Stimulated activated CD4-positive, alpha-beta T cell treated with anti-CD3 and anti-CD28 coated beads, Interleukin-2, amount 100 ng/mL, for 24 hours (primary cell): Measurements from ENCODE around the gene CDH2.

Experiments used
- DNase-seq, 2 donors: peaks; one replicate each; pipeline ENCODE4 v3.0.0-alpha.2; 2020

The CDH2 gene

DNA sequence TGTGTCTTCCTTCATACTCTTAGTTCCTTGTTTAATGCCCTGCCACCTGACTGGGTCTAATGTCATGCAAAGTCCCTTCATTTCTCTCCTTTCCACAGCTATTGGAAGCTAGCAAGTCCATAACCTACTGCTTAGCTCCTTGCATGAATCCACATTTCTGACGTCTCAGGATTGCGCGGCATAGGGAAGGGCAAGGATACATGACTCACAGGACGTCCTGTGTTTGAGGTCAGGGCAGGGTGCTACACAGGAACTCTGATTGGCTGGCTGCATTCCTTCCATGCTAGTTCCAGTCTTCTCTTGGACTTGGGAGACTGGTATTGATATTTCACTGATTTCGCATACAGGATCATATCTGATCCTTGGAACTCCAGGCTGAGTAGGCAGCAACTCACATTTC is 137.9 kb downstream of the CDH2 start:
- DNase-seq = no peak

DNA sequence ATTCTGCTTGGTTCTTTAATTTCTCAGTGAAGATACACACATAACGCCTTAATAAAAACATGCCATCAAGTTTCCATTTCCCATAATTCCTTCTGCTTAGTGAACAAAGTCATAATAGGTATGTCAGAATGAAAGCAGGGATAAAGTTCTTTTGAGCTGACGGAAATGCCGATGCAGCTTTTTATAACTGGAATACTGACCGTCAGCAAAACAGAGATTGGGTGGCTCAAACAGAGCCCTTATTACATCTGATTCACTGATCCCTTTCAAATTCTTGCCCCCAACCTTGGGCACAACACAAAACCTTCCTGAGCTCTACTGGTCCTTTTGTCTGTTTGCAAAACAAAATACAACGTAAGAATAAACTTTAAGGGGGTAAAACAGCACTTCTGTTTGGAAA is 140.4 kb downstream of the CDH2 start:
- no peak for DNase-seq

DNA sequence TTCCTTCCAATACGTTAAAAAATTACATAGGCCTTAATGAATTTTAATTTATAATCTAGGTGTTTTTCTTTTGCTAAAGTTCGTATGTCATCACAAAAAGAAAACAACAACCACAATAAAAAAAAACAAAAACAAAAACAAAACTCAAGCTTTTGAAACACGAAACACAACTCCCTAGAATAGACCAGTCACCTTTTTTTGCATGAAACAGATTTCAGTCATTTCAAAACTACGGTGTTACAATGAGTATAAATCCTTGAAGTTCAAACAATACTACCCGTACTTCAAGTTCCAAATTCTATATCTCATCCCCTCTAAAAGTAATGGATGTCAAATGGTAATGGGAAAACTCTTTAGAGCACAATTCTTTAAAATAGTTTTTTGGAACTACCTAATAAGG is 142.4 kb downstream of the CDH2 start:
- DNase-seq = no peak

DNA sequence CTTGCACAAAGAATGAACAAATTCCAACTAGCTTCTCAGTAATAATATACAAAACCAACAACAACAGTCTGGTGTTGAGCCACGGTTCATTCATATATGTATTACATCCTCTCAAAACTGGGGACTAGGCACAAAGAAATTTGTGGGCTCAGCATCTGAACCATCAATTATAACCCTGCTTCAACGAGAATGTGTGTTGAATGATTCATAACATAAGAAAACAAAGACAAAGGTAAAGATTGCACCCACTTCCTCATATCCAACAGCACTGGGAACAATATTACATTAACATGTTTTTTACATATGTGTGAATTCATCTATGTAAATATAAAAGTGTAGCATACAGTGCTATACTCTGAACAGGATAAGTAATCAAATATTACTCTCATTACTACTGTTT is 144.8 kb downstream of the CDH2 start:
- no peak for DNase-seq

DNA sequence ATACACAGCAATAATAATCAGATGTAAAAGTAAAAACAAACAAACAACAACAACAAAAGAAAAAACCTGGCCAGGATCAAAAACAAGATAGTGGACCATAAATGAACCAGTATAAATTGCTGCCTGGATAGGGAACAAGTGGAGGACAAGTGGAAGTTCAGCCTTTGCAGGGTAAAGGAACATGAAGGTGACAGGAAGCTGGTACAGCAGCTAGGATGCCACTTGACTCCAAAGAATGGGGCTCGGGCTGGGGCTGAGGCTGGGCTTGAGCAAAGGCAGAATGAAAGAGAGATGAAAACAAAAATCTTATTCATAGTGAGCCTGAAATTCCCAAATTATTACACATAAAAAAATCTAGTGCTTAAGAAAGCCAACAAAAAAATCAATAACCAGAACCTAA is 146.5 kb downstream of the CDH2 start:
- DNase-seq = no peak

DNA sequence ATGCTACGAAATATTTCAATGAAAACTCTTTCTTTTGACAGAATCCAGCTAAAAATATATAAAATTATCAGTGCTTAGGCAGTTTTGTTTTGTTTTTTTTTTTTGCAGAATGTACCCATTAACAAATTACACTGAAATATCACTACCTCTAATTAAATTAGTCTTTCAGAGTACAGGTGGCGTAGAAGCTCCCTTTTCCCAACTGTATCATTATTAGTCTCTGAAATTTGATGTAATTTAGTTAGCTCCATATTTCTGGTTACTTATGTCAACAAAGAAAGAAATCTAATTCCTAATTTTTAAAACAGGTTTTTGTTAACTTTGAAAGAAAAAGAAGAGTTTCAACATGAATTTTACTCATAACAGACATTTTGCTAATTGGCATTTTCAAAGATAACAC is 149.2 kb downstream of the CDH2 start:
- DNase-seq = no peak

DNA sequence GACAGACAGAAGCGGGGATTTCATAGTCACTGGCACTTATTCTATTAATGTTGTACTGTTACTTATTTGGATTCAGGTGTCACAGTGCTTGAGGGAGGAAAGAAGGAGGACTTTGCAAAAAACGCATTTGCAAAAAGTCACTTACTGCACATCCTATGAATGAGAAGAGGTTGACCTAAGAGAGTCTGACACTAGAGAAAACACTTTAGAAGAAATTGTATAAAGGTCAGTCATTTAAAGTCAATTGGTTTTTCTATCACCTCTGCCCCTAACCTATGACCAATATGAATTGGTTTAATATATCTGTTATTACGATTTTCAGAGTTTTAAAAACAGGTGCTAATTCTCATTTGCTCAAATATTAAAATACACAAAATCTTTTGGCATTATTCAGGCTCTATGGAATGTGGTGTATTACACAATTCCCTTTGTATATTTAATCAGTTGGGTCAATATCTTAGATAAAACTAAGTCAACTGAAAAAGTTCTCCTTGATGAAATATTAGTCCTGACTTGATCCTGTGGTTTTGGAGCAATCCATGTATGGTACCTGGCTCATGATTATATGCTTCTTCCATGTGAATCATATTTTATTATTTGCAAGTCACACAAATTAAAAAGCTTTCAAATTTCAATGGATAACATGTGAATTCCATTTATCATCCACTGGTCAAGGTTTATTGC is 157.4 kb downstream of the CDH2 start:
- no peak for DNase-seq

DNA sequence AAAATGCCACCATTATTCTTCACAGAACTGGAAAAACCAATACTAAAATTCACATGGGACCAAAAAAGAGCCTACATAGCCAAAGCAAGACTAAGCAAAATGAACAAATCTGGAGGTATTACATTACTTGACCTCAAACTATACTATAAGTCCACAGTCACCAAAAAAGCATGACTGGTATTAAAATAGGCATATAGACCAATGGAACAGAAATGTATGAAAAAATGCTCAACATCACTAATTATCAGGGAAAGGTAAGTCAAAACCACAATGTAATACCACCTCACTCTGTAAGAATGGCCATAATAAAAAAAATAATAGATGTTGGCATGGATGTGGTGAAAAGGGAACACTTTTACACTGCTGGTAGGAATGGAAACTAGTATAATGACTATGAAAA is 158.6 kb downstream of the CDH2 start:
- no peak for DNase-seq

DNA sequence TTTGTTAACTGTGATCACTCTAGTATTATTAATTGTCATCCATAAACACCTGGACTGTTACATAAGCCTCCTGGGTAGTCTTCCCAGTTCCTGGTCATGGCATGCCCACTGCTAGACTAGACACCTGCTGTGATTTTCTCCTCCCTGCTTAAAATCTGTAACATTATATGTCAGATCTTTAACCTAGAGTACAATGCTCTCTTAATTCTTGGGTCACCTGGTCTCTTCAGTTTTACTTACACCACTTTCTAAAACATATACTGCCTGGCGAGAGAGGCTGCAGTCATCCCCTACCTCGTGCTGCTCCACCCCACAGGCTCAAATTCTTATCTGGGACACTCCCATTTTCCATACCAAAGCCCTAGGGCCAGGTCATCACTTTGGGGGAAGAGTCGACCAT is 161.3 kb downstream of the CDH2 start:
- DNase-seq = no peak

DNA sequence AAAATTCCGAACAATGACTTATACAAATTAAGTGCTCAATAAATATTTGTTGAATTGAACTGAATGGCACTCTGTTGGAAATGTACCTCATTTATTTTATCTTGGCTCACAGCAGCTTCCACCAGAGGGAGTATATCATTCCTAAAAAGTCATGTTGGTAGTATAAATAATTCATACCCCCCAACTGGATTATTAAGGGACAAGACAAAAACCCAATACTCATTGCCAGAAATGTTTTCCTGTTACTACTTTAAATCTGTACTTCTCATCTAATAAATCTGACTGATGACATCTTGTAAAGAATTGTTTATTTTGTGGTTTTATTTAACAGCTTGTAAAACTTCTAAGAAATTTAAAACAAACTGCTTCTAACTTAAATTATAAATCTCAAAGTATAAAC is 163.9 kb downstream of the CDH2 start:
- DNase-seq = no peak

DNA sequence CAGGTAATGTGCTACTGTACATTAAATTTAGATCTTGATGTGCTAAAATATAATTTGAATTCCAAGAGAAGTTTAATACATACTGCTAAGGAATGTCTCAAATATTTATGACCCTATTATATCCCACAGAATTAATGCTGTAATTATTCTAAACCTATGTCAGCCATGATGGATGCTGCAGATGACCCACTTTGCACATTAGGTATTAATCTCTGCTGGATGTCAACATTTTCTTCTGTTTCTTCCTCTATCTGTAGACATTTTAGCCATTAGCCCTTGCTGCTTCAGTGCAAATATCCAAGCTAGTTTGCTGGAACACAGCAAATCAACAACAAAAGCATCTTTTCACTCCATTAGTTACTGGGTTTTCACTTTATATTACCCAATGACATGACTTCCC is 164.6 kb downstream of the CDH2 start:
- DNase-seq = no peak

DNA sequence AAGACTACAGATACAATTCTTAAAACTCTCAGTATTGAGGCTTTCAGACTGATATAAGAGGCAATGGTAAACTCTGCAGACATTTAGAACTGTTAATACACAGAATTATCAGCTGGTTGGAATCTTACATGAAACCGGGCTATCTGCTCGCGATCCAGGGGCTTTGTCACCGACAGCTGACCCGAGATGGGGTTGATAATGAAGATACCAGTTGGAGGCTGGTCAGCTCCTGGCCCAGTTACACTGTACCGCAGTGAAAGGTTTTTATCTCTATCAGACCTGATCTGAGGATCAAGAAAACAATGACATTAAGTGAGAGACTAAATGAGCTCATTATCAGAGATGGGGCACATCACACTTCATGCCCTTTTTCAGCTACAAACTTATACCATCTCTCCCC is 167.3 kb downstream of the CDH2 start:
- DNase-seq = no peak

DNA sequence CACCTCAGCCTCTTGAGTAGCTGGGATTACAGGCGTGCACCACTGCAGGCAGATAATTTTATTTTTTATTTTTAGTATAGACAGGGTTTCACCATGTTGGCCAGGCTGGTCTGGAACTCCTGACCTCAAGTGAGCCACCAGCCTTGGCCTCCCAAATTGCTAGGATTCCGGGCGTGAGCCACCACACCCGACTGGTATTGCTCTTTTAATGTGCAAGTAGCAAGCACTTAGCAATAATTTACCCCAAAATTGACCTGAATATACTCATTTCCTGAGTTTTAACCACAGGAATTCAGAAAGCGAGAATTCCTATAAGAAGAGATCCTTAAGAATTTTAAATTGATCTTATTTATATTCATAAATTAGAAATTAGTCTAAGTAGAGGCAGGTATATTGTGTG is 169.1 kb downstream of the CDH2 start:
- no peak for DNase-seq

DNA sequence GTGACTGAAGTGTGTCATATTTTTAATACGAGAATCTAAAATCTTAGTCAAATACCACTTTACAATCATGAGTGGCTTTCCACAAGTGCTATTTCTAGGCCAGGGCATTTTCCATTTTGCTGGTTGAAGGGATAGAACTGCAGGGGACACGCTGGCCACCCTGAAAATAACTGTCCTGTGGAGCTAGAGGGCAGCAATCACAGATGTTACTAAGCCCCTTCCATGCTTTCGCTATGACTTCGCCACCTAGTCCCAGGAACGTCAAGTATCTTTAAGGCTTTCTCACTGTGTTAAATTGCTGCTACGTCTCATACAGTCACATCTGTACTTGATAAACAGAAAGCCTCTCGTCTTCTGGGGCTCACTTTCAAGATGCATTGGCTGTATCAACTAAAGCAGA is 171.8 kb downstream of the CDH2 start:
- no peak for DNase-seq

DNA sequence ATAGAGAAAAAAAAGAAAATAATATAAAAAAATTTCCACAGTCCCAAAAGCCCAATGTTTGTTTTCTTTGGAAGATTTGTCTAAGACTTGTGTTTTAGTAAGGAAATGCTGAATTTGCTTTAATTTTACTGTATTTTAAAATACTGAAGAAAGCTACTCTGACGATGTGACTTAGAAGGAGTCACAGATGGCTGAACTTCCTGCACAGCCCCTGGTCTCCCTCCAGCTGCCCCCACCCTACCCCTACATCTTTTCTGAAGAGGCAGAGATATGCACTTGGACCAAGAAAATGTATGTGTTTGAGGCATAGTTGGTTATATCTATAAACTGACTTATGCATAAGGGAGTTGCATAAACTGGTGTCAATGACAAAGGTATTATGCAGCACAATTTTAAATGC is 172.3 kb downstream of the CDH2 start:
- DNase-seq = no peak

DNA sequence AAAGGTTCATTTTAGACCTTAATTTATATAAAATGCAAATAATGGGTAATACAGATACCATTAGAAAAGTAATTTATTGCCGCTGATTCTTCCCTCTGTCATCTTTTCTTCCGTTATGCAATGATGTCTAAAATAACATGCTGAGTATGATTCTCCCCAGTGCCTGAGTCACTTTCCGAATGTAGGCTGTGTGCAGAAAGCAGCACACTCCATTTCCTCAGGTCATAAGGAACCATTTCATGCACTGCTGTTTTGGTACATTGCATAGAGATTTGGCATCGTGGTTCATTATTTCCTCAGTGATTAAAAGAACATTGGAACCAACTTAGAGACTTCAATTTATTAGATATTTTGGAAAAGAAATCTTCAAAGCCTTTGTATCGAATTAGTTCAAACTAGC is 173.5 kb downstream of the CDH2 start:
- DNase-seq = no peak

DNA sequence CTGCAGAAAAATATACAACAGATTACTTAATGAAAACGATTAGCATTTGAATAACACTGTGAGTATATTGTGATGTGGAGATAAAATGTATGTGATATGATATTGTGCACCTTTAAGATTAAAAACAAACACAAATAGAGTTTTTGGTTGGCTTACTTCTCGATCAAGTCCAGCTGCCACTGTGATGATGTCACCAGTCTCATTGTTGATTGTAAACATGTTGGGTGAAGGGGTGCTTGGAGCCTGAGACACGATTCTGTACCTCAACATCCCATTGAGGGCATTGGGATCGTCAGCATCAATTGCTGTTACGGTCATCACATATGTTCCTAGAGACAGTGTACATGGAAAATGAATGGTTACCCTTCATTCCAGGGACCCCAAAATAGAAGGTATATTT is 174.1 kb downstream of the CDH2 start:
- DNase-seq = no peak

DNA sequence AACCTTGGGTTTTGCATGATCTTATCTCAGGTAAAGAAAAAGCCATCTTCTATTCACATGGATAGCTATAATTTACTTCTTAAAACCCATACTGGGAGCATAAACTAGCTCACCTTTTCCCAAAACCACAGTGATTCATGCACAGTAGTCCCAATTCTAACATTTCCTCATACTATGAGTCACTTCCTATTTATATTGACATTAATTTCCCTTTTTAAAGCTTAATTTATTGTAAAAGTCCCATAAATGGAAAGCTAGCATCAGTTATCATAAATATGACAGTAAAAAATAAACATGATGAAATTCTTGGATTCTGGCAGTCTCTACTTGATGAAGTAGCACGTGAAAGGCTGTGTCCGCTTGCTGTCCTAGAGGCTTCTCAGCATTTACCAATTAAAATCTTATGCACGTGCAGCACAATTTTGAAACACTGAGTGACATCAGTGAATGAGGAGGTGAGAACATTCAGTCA is 180.1 kb downstream of the CDH2 start:
- DNase-seq = no peak

DNA sequence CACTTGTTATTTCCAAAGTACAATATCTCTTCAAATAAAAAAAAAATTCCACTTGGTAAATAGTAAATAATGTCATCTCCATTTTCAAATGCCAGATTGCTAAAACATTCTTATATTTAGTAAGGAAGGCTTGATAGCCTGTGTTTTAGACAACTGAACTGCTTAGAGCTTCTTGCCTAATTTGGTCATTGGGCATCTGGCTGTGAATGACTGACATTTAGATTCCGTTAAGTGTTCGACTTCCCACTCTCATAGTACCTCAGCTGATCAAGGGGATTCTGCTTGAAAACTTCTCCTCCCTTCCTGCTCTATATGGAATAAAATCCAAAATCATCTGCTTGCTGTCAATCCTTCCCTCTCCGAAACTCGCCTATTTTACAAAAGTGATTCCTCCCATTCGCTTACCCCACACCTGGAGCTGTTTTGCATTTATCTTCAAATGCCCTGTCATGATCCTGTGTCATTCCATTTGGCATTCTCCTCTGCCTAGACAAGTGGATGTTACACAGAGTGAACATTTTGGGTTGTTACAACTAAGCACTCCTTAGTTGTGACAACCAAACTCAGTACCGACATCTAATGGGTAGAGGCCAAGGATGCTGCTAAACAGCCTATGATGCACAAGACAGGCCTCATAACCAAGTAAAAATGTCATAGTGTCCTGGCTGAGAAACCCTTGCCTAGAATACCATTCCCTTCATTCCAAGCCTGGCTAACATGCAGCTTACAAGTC is 181.0 kb downstream of the CDH2 start:
- DNase-seq = no peak

DNA sequence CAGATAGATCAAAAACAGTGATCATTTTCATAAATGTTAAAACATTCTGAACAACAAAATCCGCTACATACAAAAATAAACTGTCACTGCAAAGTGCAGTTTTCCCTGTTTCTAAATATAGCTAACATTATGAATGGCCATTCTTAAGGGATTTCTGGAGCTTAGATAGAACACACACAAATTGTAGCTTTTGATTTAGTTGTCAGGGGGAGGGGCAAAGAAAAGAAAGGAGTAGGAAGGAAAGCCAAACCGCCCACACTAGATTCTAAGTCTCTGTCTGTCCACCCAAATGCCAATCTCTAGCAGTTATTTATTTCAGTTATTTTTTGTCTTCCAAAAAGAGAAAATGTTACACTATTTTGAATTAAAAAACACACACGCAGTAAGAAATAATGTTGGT is 182.4 kb downstream of the CDH2 start:
- DNase-seq = no peak

DNA sequence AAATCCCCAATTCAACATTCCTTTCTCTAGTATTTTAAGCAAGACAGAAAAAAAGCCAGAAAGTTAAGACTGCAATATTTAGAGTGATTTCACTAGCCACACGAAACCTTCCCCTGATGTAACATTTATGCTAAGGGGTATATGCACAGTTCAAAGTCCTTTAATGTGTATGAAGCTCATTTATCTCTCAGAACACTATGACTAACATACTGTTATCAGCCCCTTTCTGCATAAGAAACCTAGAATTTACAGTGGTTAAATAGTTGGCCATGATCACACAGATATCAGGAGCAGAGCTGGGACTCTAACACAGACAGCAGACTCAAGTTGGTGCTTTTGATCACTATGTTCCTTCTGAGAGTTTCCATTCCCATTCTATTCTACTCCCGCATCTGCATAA is 185.5 kb downstream of the CDH2 start:
- DNase-seq = no peak

DNA sequence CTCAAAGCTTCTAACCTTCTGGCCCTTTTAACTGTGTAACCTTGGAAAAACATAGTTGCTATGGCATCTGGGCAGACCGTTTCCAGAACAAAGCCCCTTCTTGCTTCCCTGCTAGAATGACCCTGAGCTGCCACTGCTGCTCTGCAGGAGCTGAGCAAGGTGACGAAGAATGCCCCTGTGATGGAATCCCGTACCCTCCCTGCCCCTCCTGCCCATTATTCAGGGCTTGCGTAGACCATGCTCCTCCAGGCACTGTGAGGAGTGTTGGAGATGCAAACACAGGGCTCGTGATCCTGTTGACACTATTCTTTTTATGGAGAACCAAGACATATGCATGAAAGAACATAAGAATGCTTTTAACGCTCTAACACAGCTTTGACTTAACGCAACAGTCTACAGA is 191.1 kb downstream of the CDH2 start:
- DNase-seq = no peak

DNA sequence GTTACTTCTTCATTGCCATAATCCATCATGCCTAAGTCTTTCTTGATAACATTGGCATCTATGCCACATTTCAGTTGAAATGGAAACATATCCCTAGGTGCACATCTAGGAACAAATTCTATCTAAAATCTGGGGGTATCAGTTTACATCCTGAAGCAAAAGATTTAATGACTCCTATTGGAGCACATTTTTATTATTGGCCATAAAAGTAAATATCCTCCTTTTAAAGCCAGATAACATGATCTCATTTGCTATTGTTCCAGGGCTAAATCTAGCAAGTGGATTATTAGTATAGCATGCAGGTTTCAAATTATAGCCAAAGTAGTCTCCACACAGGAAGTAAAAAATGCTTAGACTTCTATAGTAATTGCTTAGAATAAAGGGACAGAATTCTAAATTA is 193.2 kb downstream of the CDH2 start:
- no peak for DNase-seq

DNA sequence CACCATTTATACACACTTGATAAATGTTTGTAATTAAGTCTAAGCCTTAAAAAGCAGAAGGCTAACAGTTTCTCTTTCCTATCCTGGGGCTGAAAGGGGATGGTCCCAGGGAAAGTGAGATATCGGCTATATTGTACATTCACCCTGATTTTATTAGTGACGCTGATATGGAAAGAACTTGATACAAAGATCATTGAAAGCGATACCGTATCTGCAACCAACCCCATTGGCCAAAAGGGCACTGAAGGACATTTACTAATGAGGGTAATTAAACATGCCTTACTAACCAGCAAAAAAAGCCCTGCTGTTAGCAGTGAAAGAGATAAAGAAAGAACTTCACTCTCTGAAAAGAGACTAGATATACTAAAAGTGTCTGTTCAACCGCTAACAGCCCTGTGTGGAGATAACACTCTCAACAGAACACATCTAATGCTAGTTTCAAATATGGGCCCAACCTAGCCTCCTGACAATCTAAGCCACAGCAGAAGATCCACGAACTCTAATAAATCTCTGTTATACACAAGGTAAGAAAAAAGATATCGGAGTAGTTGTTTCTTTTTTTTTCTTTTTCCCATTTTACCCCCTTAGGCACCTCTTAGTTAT is 200.0 kb downstream of the CDH2 start:
- DNase-seq = no peak

DNA sequence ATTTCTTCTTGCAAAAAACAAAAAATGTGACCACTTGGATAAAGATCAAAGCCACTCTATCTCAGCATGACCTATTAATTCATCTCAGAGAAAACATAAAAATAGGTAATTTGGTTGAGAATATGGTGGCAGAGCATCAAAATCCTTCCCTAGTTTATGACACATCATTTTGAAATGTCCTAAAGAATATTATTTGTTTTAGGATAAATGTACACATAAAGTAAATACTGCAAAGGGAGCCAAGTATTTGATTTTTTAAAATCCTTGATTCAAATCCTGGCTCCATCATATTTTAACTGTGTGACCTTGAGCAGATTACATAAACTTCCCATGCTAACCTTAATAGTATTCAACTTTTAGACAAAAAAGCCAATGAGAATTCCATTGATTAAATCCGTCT is 206.6 kb downstream of the CDH2 start:
- no peak for DNase-seq
